GOT3 (cell line): ENCODE measurements around the gene ANO10.
"Not testable (repeated sequence)": the region's sequence is repeated elsewhere in the genome, so short reads cannot be mapped to it uniquely, and the experiment has no call there.

Source experiments
- DNase-seq: peaks from one replicate; lab custom pipeline; 2025; ENCODE audit warnings: mixed read lengths; lab: John Stamatoyannopoulos, UW

ANO10 gene

GRCh38 chr3:43372007-43372740 is 249.6 kb downstream of the ANO10 start:
- no peak for DNase-seq

- no peak for DNase-seq
These were observed 250.3 kb downstream of the ANO10 start for GRCh38 chr3:43371494-43371893.

GRCh38 chr3:43370293-43370980 is 251.4 kb downstream of the ANO10 start:
- DNase-seq = no peak

- DNase-seq = no peak
These were observed 252.2 kb downstream of the ANO10 start for GRCh38 chr3:43369404-43370292.

- DNase-seq = no peak
These were observed 254.9 kb downstream of the ANO10 start for GRCh38 chr3:43366885-43367284.

- DNase-seq = no peak
These were observed 255.3 kb downstream of the ANO10 start for GRCh38 chr3:43366481-43366880.

- no peak for DNase-seq
These were observed 256.1 kb downstream of the ANO10 start for GRCh38 chr3:43365601-43366305.

- DNase-seq = no peak
These were observed 256.9 kb downstream of the ANO10 start for GRCh38 chr3:43364926-43365325.

- no peak for DNase-seq
These were observed 257.3 kb downstream of the ANO10 start for GRCh38 chr3:43364494-43364893.

GRCh38 chr3:43363621-43364266 is 258.1 kb downstream of the ANO10 start:
- no peak for DNase-seq

- DNase-seq = no peak
These were observed 258.9 kb downstream of the ANO10 start for GRCh38 chr3:43362961-43363360.

- no peak for DNase-seq
These were observed 259.6 kb downstream of the ANO10 start for GRCh38 chr3:43362183-43362582.

- DNase-seq = no peak
These were observed 260.7 kb downstream of the ANO10 start for GRCh38 chr3:43361077-43361476.

- not testable (repeated sequence) for DNase-seq
These were observed 265.8 kb downstream of the ANO10 start for GRCh38 chr3:43356033-43356432.

- no peak for DNase-seq
These were observed 267.7 kb downstream of the ANO10 start for GRCh38 chr3:43353923-43354670.

- no peak for DNase-seq
These were observed 268.4 kb downstream of the ANO10 start for GRCh38 chr3:43353393-43353792.

- DNase-seq = no peak
These were observed 272.1 kb downstream of the ANO10 start for GRCh38 chr3:43349716-43350115.

GRCh38 chr3:43348852-43349574 is 272.8 kb downstream of the ANO10 start:
- no peak for DNase-seq

- DNase-seq = no peak
These were observed 273.5 kb downstream of the ANO10 start for GRCh38 chr3:43348350-43348749.

GRCh38 chr3:43347774-43348173 is 274.0 kb downstream of the ANO10 start:
- no peak for DNase-seq
